B cell (primary cell): ENCODE data around the gene HILPDA.
"Not testable (repeated sequence)": the region's sequence is repeated elsewhere in the genome, so short reads cannot be mapped to it uniquely, and the experiment has no call there.

Experiments used
- EZH2 ChIP-seq: IDR thresholded peaks from 2 replicates; pipeline ENCODE4 v1.6.1; 2012; ENCODE audit warnings: borderline replicate concordance, low read depth, mild to moderate bottlenecking, moderate library complexity, low read length; ENCODE audit not compliant: insufficient read depth, poor library complexity, severe bottlenecking
- TF ChIP-seq, protein P1 (sequence below): fragments of 200-600 bp; IDR thresholded peaks from one replicate; pipeline ENCODE4 v1.8.0; 2022; ENCODE audit warnings: antibody characterized with exemption, mild to moderate bottlenecking

DNA sequence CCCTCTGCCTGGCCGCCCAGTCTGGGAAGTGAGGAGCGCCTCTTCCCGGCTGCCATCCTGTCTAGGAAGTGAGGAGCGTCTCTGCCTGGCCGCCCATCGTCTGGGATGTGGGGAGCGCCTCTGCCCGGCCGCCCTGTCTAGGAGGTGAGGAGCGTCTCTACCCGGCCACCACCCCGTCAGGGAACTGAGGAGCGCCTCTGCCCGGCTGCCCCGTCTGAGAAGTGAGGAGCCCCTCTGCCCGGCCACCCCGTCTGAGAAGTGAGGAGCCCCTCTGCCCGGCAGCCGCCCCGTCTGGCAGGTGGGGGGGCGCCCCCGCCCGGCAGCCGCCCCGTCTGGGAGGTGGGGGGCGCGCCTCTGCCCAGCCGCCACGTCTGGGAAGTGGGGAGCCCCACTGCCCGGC, 7.7 kb downstream of the HILPDA start:
- TF ChIP-seq, protein P1, sequence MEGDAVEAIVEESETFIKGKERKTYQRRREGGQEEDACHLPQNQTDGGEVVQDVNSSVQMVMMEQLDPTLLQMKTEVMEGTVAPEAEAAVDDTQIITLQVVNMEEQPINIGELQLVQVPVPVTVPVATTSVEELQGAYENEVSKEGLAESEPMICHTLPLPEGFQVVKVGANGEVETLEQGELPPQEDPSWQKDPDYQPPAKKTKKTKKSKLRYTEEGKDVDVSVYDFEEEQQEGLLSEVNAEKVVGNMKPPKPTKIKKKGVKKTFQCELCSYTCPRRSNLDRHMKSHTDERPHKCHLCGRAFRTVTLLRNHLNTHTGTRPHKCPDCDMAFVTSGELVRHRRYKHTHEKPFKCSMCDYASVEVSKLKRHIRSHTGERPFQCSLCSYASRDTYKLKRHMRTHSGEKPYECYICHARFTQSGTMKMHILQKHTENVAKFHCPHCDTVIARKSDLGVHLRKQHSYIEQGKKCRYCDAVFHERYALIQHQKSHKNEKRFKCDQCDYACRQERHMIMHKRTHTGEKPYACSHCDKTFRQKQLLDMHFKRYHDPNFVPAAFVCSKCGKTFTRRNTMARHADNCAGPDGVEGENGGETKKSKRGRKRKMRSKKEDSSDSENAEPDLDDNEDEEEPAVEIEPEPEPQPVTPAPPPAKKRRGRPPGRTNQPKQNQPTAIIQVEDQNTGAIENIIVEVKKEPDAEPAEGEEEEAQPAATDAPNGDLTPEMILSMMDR: not testable (repeated sequence)
- not testable (repeated sequence) for TF ChIP-seq EZH2
